Trophoblast cell (in vitro differentiated cells and primary cell): Measurements from ENCODE around the gene A4GALT.

Experiments
- DNase-seq, 2 donors: peaks; one replicate each; pipeline ENCODE4 v3.0.0-alpha.2; 2016
- H2AFZ ChIP-seq: 2 replicates; pipeline ENCODE4 v1.6.1; 2013; ENCODE audit warnings: low read length, moderate library complexity, mild to moderate bottlenecking; ENCODE audit not compliant: insufficient read depth, poor library complexity
- H2AK5ac ChIP-seq: 2 replicates; pipeline ENCODE4 v1.6.1; 2013; ENCODE audit warnings: mild to moderate bottlenecking, low read length
- H2BK120ac ChIP-seq: 2 replicates; pipeline ENCODE4 v1.6.1; 2013; ENCODE audit warnings: low read length, mild to moderate bottlenecking, moderate library complexity; ENCODE audit not compliant: insufficient read depth, poor library complexity
- H2BK12ac ChIP-seq: 2 replicates; pipeline ENCODE4 v1.6.1; 2013; ENCODE audit warnings: mild to moderate bottlenecking, low read length, moderate library complexity
- H2BK5ac ChIP-seq: 2 replicates; pipeline ENCODE4 v1.6.1; 2013; ENCODE audit warnings: low read length, low read depth, moderate library complexity, mild to moderate bottlenecking; ENCODE audit not compliant: poor library complexity
- H3K14ac ChIP-seq: 2 replicates; pipeline ENCODE4 v1.6.1; 2013; ENCODE audit warnings: mild to moderate bottlenecking, low read length
- H3K18ac ChIP-seq: 2 replicates; pipeline ENCODE4 v1.6.1; 2013; ENCODE audit warnings: mild to moderate bottlenecking, low read length
- H3K23ac ChIP-seq: 2 replicates; pipeline ENCODE4 v1.6.1; 2013; ENCODE audit warnings: low read length
- H3K27ac ChIP-seq: 2 replicates; pipeline ENCODE4 v1.5.1; 2013; ENCODE audit warnings: low read depth, mild to moderate bottlenecking, inconsistent platforms, low read length, moderate library complexity
- H3K27me3 ChIP-seq: 2 replicates; pipeline ENCODE4 v1.6.1; 2013; ENCODE audit warnings: inconsistent platforms, mild to moderate bottlenecking, low read length, moderate library complexity; ENCODE audit not compliant: insufficient read depth
- H3K36me3 ChIP-seq, 2 experiments: 1 replicate in 1 of 2; 2 replicates in 1 of 2; pipeline ENCODE4 v1.6.1; 2013; ENCODE audit warnings: low read length in 2 of 2, mild to moderate bottlenecking in 2 of 2, moderate library complexity in 1 of 2; ENCODE audit not compliant: insufficient read depth in 2 of 2, control insufficient read depth in 1 of 2
- H3K4ac ChIP-seq: 2 replicates; pipeline ENCODE4 v1.6.1; 2013; ENCODE audit warnings: low read depth, mild to moderate bottlenecking, low read length, moderate library complexity
- H3K4me1 ChIP-seq, 2 experiments: 1 replicate in 1 of 2; 2 replicates in 1 of 2; pipeline ENCODE4 v1.6.1; 2013; ENCODE audit warnings: low read length in 2 of 2, mild to moderate bottlenecking in 2 of 2, moderate library complexity in 1 of 2; ENCODE audit not compliant: insufficient read depth in 2 of 2, control insufficient read depth in 1 of 2
- H3K4me2 ChIP-seq: 2 replicates; pipeline ENCODE4 v1.6.1; 2013; ENCODE audit warnings: inconsistent platforms, mild to moderate bottlenecking, low read length, moderate library complexity
- H3K4me3 ChIP-seq: 2 replicates; pipeline ENCODE4 v1.5.1; 2013; ENCODE audit warnings: mild to moderate bottlenecking, low read depth, low read length, inconsistent platforms
- H3K79me1 ChIP-seq: one replicate; pipeline ENCODE4 v1.6.1; 2013; ENCODE audit warnings: low read length
- H3K79me2 ChIP-seq: 2 replicates; pipeline ENCODE4 v1.6.1; 2013; ENCODE audit warnings: low read length, mild to moderate bottlenecking; ENCODE audit not compliant: control insufficient read depth, insufficient read depth, poor library complexity
- H3K9ac ChIP-seq: 2 replicates; pipeline ENCODE4 v1.6.1; 2013; ENCODE audit warnings: mild to moderate bottlenecking, low read length
- H3K9me3 ChIP-seq: 2 replicates; pipeline ENCODE4 v1.6.1; 2013; ENCODE audit warnings: low read depth, mild to moderate bottlenecking, control low read depth, inconsistent platforms, low read length; ENCODE audit not compliant: insufficient read depth
- H4K12ac ChIP-seq: 2 replicates; pipeline ENCODE4 v1.6.1; 2013; ENCODE audit warnings: low read depth, mild to moderate bottlenecking, low read length, moderate library complexity
- H4K8ac ChIP-seq: 2 replicates; pipeline ENCODE4 v1.6.1; 2013; ENCODE audit warnings: low read depth, mild to moderate bottlenecking, low read length, moderate library complexity
- H4K91ac ChIP-seq: one replicate; pipeline ENCODE4 v1.6.1; 2013; ENCODE audit warnings: low read depth, mild to moderate bottlenecking, low read length, moderate library complexity
- WGBS: extraction: QIAGEN DNeasy Blood & Tissue Kit; methylation state at CpG from one replicate; pipeline ENCODE4 v1.1.7; 2013; ENCODE audit warnings: missing lambda C conversion rate; ENCODE audit not compliant: insufficient read length, insufficient coverage; ENCODE audit errors: extremely low coverage; 5-methylcytosine and 5-hydroxymethylcytosine counted together

Gene A4GALT

DNA sequence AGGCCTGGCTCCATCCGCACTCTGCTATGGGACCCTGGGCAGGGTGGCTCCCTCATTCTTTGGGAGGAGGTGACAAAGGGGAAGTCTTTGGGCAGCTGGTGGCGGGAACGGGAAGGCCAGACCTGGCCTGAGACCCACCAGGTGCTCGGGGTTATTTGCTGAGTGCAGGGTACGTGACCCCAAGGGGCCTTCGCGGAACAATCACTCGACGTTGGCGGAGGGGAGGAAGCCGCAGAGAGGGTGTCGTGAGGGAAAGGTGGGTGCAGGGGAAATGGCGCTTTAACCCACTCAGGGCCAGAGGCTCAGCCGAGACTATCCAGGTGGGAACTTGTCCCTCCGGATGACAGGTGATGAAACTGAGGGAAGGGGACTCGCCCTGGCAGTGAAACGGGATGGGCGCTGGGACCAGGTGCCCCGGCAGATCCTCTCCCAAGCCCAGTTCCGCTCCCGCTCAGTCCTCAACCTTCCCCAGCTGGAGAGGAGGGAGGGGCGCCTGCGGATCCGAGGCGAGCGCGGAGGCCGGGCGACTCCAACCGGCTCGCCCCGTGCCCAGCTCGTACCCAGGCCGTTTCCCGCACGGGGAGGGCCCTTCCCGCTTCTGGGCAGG lies 911 bp downstream of the A4GALT start:
- no peak overlapping the region for H4K12ac ChIP-seq
- peaks cover 2% of the 10 kb centered on the region for H3K9me3 ChIP-seq
- H2BK5ac ChIP-seq, result no peak overlapping the region
- H2AFZ ChIP-seq, result no peak overlapping the region
- WGBS, result no CpG with 5 or more reads among the region's 37 CpGs
- no peak overlapping the region for H2BK120ac ChIP-seq
- no peak overlapping the region for H3K4ac ChIP-seq
- H3K27me3 ChIP-seq, result peaks cover 25% of the 10 kb centered on the region
- no peak overlapping the region for H2BK12ac ChIP-seq
- no peak overlapping the region for H3K23ac ChIP-seq
- no peak overlapping the region for H3K14ac ChIP-seq
- H3K9ac ChIP-seq, result no peak overlapping the region
- peak overlapping the region; percentile 53 for H3K4me2 ChIP-seq
- no peak overlapping the region for H4K91ac ChIP-seq
- peak overlapping the region; percentile 64 for H3K4me3 ChIP-seq
- H3K79me1 ChIP-seq, result no peaks in the 10 kb centered on the region
- H3K79me2 ChIP-seq, result no peaks in the 10 kb centered on the region
- no peak overlapping the region for H3K27ac ChIP-seq
- peaks cover 6 to 16% of the 10 kb centered on the region in 2 experiments for H3K4me1 ChIP-seq
- DNase-seq, result peak; percentile 34 to 46
- H3K18ac ChIP-seq, result no peak overlapping the region
- no peak overlapping the region for H4K8ac ChIP-seq
- H3K36me3 ChIP-seq, result no peaks in the 10 kb centered on the region
- H2AK5ac ChIP-seq, result no peak overlapping the region

DNA sequence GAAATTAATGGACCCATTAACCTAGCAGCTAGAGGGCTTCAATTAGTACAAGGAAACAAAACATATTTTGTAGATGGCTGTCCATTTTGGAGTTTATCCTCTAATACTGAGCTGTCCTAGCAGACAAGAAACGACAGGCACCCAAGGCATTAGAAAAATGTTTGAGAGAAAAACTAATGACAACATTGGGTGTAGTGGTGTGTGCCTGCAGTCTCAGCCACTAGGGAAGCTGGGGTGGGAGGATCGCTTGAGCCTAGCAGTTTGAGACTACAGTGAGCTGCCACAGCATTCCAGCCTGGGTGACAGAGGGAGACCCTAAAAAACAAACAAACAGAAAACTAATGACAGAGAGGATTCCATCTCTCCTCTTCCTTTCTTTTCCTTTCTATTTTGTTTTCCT lies 1.5 kb downstream of the A4GALT start:
- WGBS, result no CpG with 5 or more reads among the region's 2 CpGs
- Histone ChIP-seq H3K4me2 (no peak overlapping the region), H4K8ac (no peak overlapping the region), H2AK5ac (no peak overlapping the region), H3K4me1 (peaks cover 6 to 16% of the 10 kb centered on the region in 2 experiments), H2AFZ (no peak overlapping the region), H2BK5ac (no peak overlapping the region), H3K4ac (no peak overlapping the region), H3K14ac (no peak overlapping the region), H3K79me2 (no peaks in the 10 kb centered on the region), H2BK120ac (no peak overlapping the region), H3K36me3 (no peaks in the 10 kb centered on the region), H3K18ac (no peak overlapping the region), H3K23ac (no peak overlapping the region), H3K27ac (no peak overlapping the region), H3K79me1 (no peaks in the 10 kb centered on the region), H4K91ac (no peak overlapping the region), H4K12ac (no peak overlapping the region), H2BK12ac (no peak overlapping the region), H3K27me3 (peaks cover 25% of the 10 kb centered on the region), H3K4me3 (no peak overlapping the region), H3K9me3 (peaks cover 2% of the 10 kb centered on the region), H3K9ac (no peak overlapping the region)
- peak; percentile 52 to 79 for DNase-seq

DNA sequence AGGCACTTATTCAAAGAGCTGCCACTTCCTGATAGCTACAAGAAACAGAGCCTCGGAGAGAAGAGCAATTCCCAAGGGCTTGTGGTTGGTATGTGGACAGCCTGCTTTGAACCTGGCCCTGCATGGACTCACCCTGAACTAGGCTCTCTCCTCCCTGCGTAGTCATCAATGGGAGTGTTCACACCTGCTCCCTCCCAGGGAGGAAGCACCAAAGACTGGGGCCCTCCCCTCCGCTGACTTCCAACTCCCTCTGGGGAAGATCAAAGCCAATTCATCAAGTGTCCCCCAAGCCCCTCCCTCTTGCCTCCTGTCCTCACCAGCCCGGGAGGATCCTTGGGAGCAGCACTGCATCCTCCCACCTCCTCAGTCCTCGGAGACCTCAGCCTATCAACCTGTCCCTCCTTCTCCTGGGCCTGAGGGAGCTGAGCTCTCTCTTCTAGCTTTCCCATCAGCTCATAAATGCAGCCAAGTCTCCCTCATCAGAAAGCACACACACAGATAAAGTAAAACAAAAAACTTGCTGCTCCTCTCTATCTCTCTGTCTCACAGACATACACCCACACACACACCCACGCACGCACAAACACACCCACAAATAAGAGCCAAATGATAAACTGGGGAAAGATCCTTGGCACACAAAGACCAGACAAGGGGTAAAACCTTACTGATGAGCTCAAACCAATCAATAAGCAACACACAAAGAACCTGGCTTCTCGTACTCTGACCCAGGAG lies 3.3 kb downstream of the A4GALT start:
- H4K91ac ChIP-seq, result no peak overlapping the region
- no peaks in the 10 kb centered on the region for H3K36me3 ChIP-seq
- no peak overlapping the region for H3K9ac ChIP-seq
- H2BK12ac ChIP-seq, result no peak overlapping the region
- no peak overlapping the region for H3K4me3 ChIP-seq
- 100% methylated on average over 2 of the region's 8 CpGs for WGBS
- H3K79me2 ChIP-seq, result no peaks in the 10 kb centered on the region
- peaks cover 6 to 16% of the 10 kb centered on the region in 2 experiments for H3K4me1 ChIP-seq
- no peak overlapping the region for H3K4ac ChIP-seq
- peaks cover 25% of the 10 kb centered on the region for H3K27me3 ChIP-seq
- peaks cover 2% of the 10 kb centered on the region for H3K9me3 ChIP-seq
- no peak overlapping the region for H4K12ac ChIP-seq
- H3K27ac ChIP-seq, result no peak overlapping the region
- H2AK5ac ChIP-seq, result no peak overlapping the region
- H2BK120ac ChIP-seq, result no peak overlapping the region
- DNase-seq, result peak; percentile 76 to 81
- no peak overlapping the region for H2BK5ac ChIP-seq
- H2AFZ ChIP-seq, result no peak overlapping the region
- no peak overlapping the region for H4K8ac ChIP-seq
- H3K23ac ChIP-seq, result no peak overlapping the region
- H3K18ac ChIP-seq, result no peak overlapping the region
- H3K79me1 ChIP-seq, result no peaks in the 10 kb centered on the region
- no peak overlapping the region for H3K4me2 ChIP-seq
- no peak overlapping the region for H3K14ac ChIP-seq

DNA sequence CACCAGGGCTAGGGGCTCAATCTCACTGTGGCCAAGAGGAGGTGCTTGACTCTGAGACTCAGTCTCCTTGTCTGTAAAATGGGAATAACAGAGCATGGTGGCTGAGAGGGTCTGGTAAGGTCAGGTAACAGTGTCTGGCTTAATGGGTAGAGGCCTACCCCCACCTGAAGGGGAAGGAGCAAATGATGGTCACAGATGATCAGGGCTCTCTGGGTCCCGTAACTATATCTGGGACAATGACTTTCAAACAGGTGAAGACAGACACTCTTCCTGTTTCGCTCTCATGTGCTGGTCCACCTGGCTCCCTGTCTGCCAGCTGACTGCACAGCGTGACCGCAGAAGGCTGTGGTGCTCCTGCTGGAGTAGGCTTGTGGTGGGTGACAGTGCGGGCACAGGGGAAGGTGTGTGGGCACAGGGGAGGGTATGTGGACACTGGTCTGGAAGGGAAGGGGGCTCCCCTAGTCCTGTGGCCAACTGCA lies 4.0 kb downstream of the A4GALT start:
- Histone ChIP-seq H4K12ac (no peak overlapping the region), H3K27ac (no peak overlapping the region), H3K27me3 (peaks cover 24% of the 10 kb centered on the region), H3K79me1 (no peaks in the 10 kb centered on the region), H2BK120ac (no peak overlapping the region), H3K36me3 (no peaks in the 10 kb centered on the region), H4K8ac (no peak overlapping the region), H2BK12ac (no peak overlapping the region), H3K18ac (peak overlapping the region; percentile 19), H2AFZ (no peak overlapping the region), H4K91ac (no peak overlapping the region), H2AK5ac (peak overlapping the region; percentile 25), H3K79me2 (no peaks in the 10 kb centered on the region), H2BK5ac (no peak overlapping the region), H3K4me1 (peaks cover 6 to 16% of the 10 kb centered on the region in 2 experiments), H3K4me3 (no peak overlapping the region), H3K9ac (no peak overlapping the region), H3K14ac (no peak overlapping the region), H3K4me2 (no peak overlapping the region), H3K4ac (no peak overlapping the region), H3K9me3 (peaks cover 2% of the 10 kb centered on the region), H3K23ac (no peak overlapping the region)
- no CpG with 5 or more reads among the region's 5 CpGs for WGBS
- peak; percentile 7 to 16 for DNase-seq
